Parathyroid adenoma (tissue), 2 donors: Measurements from ENCODE around the gene PRKCH.

Experiments used
- H2AFZ ChIP-seq: fragments of 300-600 bp; sonication (generic); one replicate; pipeline ENCODE4 v1.7.0; 2017; ENCODE audit warnings: antibody characterized with exemption, mild to moderate bottlenecking
- H3K27ac ChIP-seq: fragments of 300-600 bp; sonication (generic); one replicate; pipeline ENCODE4 v1.7.0; 2017
- H3K27me3 ChIP-seq: fragments of 300-600 bp; sonication (generic); one replicate; pipeline ENCODE4 v1.7.0; 2017; ENCODE audit warnings: low read length; ENCODE audit not compliant: control insufficient read depth, insufficient read depth
- H3K36me3 ChIP-seq: fragments of 300-600 bp; sonication (generic); one replicate; pipeline ENCODE4 v1.7.0; 2017; ENCODE audit warnings: low read length; ENCODE audit not compliant: control insufficient read depth, insufficient read depth
- H3K4me1 ChIP-seq: fragments of 300-600 bp; sonication (generic); one replicate; pipeline ENCODE4 v1.7.0; 2017; ENCODE audit warnings: control low read depth
- H3K4me2 ChIP-seq: fragments of 300-600 bp; sonication (generic); one replicate; pipeline ENCODE4 v1.7.0; 2017; ENCODE audit warnings: low read length
- H3K4me3 ChIP-seq: fragments of 300-600 bp; sonication (generic); one replicate; pipeline ENCODE4 v1.7.0; 2017; ENCODE audit warnings: low read depth, low read length
- H3K79me2 ChIP-seq: fragments of 300-600 bp; sonication (generic); one replicate; pipeline ENCODE4 v1.7.0; 2017; ENCODE audit warnings: control low read depth
- H3K9ac ChIP-seq: fragments of 300-600 bp; sonication (generic); one replicate; pipeline ENCODE4 v1.7.0; 2017; ENCODE audit warnings: mild to moderate bottlenecking
- H3K9me3 ChIP-seq: fragments of 300-600 bp; sonication (generic); one replicate; pipeline ENCODE4 v1.7.0; 2017; ENCODE audit warnings: low read length; ENCODE audit not compliant: control insufficient read depth
- CTCF ChIP-seq: fragments of 300-600 bp; sonication (generic); IDR thresholded peaks from one replicate; pipeline ENCODE4 v1.7.0; 2017; ENCODE audit warnings: antibody characterized with exemption, mild to moderate bottlenecking
- donor health status: primary hyperparathyroidism.

PRKCH gene

GRCh38 chr14:61438497-61438859 is 117.1 kb downstream of the PRKCH start:
- TF ChIP-seq CTCF: no peak
- Histone ChIP-seq H2AFZ (peak overlapping the region; percentile 39), H3K27ac (no peak overlapping the region), H3K9ac (no peak overlapping the region), H3K79me2 (peaks cover 2% of the 10 kb centered on the region), H3K4me1 (peaks cover 10% of the 10 kb centered on the region), H3K4me3 (no peak overlapping the region), H3K9me3 (no peaks in the 10 kb centered on the region), H3K4me2 (no peak overlapping the region), H3K36me3 (no peaks in the 10 kb centered on the region), H3K27me3 (no peaks in the 10 kb centered on the region)

- Histone ChIP-seq H3K9me3 (no peaks in the 10 kb centered on the region), H3K79me2 (peaks cover 2% of the 10 kb centered on the region), H3K27me3 (no peaks in the 10 kb centered on the region), H3K36me3 (no peaks in the 10 kb centered on the region), H3K27ac (no peak overlapping the region), H3K4me2 (no peak overlapping the region), H2AFZ (peak overlapping the region; percentile 39), H3K9ac (no peak overlapping the region), H3K4me3 (no peak overlapping the region), H3K4me1 (peaks cover 8% of the 10 kb centered on the region)
- no peak for TF ChIP-seq CTCF
These were observed 117.7 kb downstream of the PRKCH start for GRCh38 chr14:61438860-61439765.

- Histone ChIP-seq H3K36me3 (no peaks in the 10 kb centered on the region), H2AFZ (no peak overlapping the region), H3K27ac (no peak overlapping the region), H3K9ac (no peak overlapping the region), H3K4me1 (peaks cover 8% of the 10 kb centered on the region), H3K9me3 (no peaks in the 10 kb centered on the region), H3K27me3 (no peaks in the 10 kb centered on the region), H3K4me3 (no peak overlapping the region), H3K79me2 (peaks cover 2% of the 10 kb centered on the region), H3K4me2 (no peak overlapping the region)
- no peak for TF ChIP-seq CTCF
These were observed 118.5 kb downstream of the PRKCH start for GRCh38 chr14:61439779-61440418.

GRCh38 chr14:61443481-61443880 is 122.1 kb downstream of the PRKCH start:
- no peak overlapping the region for H3K9ac ChIP-seq
- peaks cover 7% of the 10 kb centered on the region for H3K4me1 ChIP-seq
- TF ChIP-seq CTCF: no peak
- no peak overlapping the region for H3K4me2 ChIP-seq
- no peaks in the 10 kb centered on the region for H3K36me3 ChIP-seq
- peaks cover 2% of the 10 kb centered on the region for H3K79me2 ChIP-seq
- no peak overlapping the region for H3K27ac ChIP-seq
- no peak overlapping the region for H3K4me3 ChIP-seq
- no peak overlapping the region for H2AFZ ChIP-seq
- no peaks in the 10 kb centered on the region for H3K27me3 ChIP-seq
- H3K9me3 ChIP-seq: no peaks in the 10 kb centered on the region
